WTC11 (cell line): ENCODE results near the gene CLSTN2.

Experiments used
- ETV6 ChIP-seq: sonication (generic); formaldehyde crosslinking; IDR thresholded peaks from 2 replicates; pipeline ENCODE4 v1.8.1; 2022; ENCODE audit warnings: mild to moderate bottlenecking, missing genetic modification reagents
- NR2C2 ChIP-seq: sonication (generic); formaldehyde crosslinking; IDR thresholded peaks from 2 replicates; pipeline ENCODE4 v1.8.0; 2022; ENCODE audit warnings: mild to moderate bottlenecking, missing genetic modification reagents
- NR3C1 ChIP-seq: sonication (generic); formaldehyde crosslinking; conservative IDR thresholded peaks from 2 replicates; pipeline ENCODE4 v1.8.1; 2023; ENCODE audit warnings: low read depth, mild to moderate bottlenecking, missing genetic modification reagents
- TF ChIP-seq, protein P1 (sequence below): sonication (generic); formaldehyde crosslinking; IDR thresholded peaks from 2 replicates; pipeline ENCODE4 v1.8.1; 2023; ENCODE audit warnings: mild to moderate bottlenecking, missing genetic modification reagents, moderate library complexity
- TF ChIP-seq, protein P2 (sequence below): fragments of 250-450 bp; sonication (Bioruptor Pico); IDR thresholded peaks from 2 replicates; pipeline ENCODE4 v2.1.2; 2022; ENCODE audit warnings: mild to moderate bottlenecking, moderate library complexity
- TF ChIP-seq, protein P3 (sequence below): fragments of 200-600 bp; IDR thresholded peaks from 2 replicates; pipeline ENCODE4 v1.8.0; 2022; ENCODE audit warnings: antibody characterized with exemption

- TF ChIP-seq, protein P1, sequence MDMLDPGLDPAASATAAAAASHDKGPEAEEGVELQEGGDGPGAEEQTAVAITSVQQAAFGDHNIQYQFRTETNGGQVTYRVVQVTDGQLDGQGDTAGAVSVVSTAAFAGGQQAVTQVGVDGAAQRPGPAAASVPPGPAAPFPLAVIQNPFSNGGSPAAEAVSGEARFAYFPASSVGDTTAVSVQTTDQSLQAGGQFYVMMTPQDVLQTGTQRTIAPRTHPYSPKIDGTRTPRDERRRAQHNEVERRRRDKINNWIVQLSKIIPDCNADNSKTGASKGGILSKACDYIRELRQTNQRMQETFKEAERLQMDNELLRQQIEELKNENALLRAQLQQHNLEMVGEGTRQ (CRISPR knock-in tag): no peak
- TF ChIP-seq NR2C2 (CRISPR knock-in tag) (no peak), NR3C1 (CRISPR knock-in tag) (no peak), ETV6 (CRISPR knock-in tag) (no peak)
- TF ChIP-seq, protein P2, sequence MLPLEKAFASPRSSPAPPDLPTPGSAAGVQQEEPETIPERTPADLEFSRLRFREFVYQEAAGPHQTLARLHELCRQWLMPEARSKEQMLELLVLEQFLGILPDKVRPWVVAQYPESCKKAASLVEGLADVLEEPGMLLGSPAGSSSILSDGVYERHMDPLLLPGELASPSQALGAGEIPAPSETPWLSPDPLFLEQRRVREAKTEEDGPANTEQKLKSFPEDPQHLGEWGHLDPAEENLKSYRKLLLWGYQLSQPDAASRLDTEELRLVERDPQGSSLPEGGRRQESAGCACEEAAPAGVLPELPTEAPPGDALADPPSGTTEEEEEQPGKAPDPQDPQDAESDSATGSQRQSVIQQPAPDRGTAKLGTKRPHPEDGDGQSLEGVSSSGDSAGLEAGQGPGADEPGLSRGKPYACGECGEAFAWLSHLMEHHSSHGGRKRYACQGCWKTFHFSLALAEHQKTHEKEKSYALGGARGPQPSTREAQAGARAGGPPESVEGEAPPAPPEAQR (CRISPR knock-in tag): no peak
- TF ChIP-seq, protein P3, sequence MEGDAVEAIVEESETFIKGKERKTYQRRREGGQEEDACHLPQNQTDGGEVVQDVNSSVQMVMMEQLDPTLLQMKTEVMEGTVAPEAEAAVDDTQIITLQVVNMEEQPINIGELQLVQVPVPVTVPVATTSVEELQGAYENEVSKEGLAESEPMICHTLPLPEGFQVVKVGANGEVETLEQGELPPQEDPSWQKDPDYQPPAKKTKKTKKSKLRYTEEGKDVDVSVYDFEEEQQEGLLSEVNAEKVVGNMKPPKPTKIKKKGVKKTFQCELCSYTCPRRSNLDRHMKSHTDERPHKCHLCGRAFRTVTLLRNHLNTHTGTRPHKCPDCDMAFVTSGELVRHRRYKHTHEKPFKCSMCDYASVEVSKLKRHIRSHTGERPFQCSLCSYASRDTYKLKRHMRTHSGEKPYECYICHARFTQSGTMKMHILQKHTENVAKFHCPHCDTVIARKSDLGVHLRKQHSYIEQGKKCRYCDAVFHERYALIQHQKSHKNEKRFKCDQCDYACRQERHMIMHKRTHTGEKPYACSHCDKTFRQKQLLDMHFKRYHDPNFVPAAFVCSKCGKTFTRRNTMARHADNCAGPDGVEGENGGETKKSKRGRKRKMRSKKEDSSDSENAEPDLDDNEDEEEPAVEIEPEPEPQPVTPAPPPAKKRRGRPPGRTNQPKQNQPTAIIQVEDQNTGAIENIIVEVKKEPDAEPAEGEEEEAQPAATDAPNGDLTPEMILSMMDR: no peak
Measured at GRCh38 chr3:140420621-140421357, 485.8 kb downstream of the CLSTN2 start.
